Nephron progenitor cell (in vitro differentiated cells): Measurements from ENCODE around the gene DGKD.

Experiments
- DNase-seq: peaks from one replicate; pipeline ENCODE4 v3.0.0; 2021
- H3K27ac Mint-ChIP-seq: 2 replicates; pipeline ENCODE4 v1.8.0; 2021; ENCODE audit warnings: mild to moderate bottlenecking, moderate library complexity, mixed read lengths
- H3K27me3 Mint-ChIP-seq: 2 replicates; pipeline ENCODE4 v1.8.0; 2021; ENCODE audit warnings: mild to moderate bottlenecking, low read depth, mixed read lengths; ENCODE audit not compliant: poor library complexity
- H3K36me3 Mint-ChIP-seq: 2 replicates; pipeline ENCODE4 v1.8.0; 2021; ENCODE audit warnings: low read depth, mixed read lengths
- H3K4me1 Mint-ChIP-seq: 2 replicates; pipeline ENCODE4 v1.8.0; 2021; ENCODE audit warnings: mixed read lengths
- H3K4me3 Mint-ChIP-seq: 2 replicates; pipeline ENCODE4 v1.8.0; 2021; ENCODE audit warnings: mild to moderate bottlenecking, moderate library complexity, mixed read lengths
- H3K9me3 Mint-ChIP-seq: 2 replicates; pipeline ENCODE4 v1.8.0; 2021; ENCODE audit warnings: mild to moderate bottlenecking, moderate library complexity, mixed read lengths
- CTCF ChIP-seq: fragments of 200-600 bp; sonication (generic); IDR thresholded peaks from 2 replicates; pipeline ENCODE4 v1.5.0; 2021; ENCODE audit warnings: antibody characterized with exemption

Gene DGKD

GRCh38 chr2:233481368-233482142 is 127.3 kb downstream of the DGKD start:
- Mint-ChIP-seq H3K27me3 (peaks cover 7% of the 10 kb centered on the region), H3K36me3 (peaks cover 56% of the 10 kb centered on the region), H3K9me3 (peaks cover 10% of the 10 kb centered on the region), H3K4me1 (peaks cover 14% of the 10 kb centered on the region), H3K4me3 (no peak overlapping the region), H3K27ac (peak overlapping the region; percentile 62)
- TF ChIP-seq CTCF = no peak
- no peak for DNase-seq

- Mint-ChIP-seq H3K4me1 (peaks cover 16% of the 10 kb centered on the region), H3K27me3 (peaks cover 7% of the 10 kb centered on the region), H3K36me3 (peaks cover 54% of the 10 kb centered on the region), H3K4me3 (no peak overlapping the region), H3K27ac (peak overlapping the region; percentile 33), H3K9me3 (peaks cover 10% of the 10 kb centered on the region)
- TF ChIP-seq CTCF = no peak
- DNase-seq = no peak
Measured at GRCh38 chr2:233482616-233483015, 128.3 kb downstream of the DGKD start.

- DNase-seq = no peak
- Mint-ChIP-seq H3K9me3 (peaks cover 10% of the 10 kb centered on the region), H3K4me1 (peaks cover 16% of the 10 kb centered on the region), H3K27me3 (peaks cover 7% of the 10 kb centered on the region), H3K27ac (peak overlapping the region; percentile 6), H3K4me3 (no peak overlapping the region), H3K36me3 (peaks cover 69% of the 10 kb centered on the region)
- TF ChIP-seq CTCF = no peak
Measured at GRCh38 chr2:233485726-233486125, 131.4 kb downstream of the DGKD start.

- no peak for TF ChIP-seq CTCF
- H3K4me1 Mint-ChIP-seq = peaks cover 11% of the 10 kb centered on the region
- DNase-seq = no peak
- peak overlapping the region; percentile 72 for H3K27ac Mint-ChIP-seq
- H3K9me3 Mint-ChIP-seq = peaks cover 10% of the 10 kb centered on the region
- peaks cover 68% of the 10 kb centered on the region for H3K36me3 Mint-ChIP-seq
- no peak overlapping the region for H3K4me3 Mint-ChIP-seq
- peaks cover 7% of the 10 kb centered on the region for H3K27me3 Mint-ChIP-seq
Measured at GRCh38 chr2:233486357-233486756, 132.1 kb downstream of the DGKD start.

- DNase-seq = no peak
- H3K4me3 Mint-ChIP-seq = no peak overlapping the region
- H3K4me1 Mint-ChIP-seq = peaks cover 9% of the 10 kb centered on the region
- TF ChIP-seq CTCF = no peak
- peaks cover 62% of the 10 kb centered on the region for H3K36me3 Mint-ChIP-seq
- H3K27me3 Mint-ChIP-seq = peaks cover 7% of the 10 kb centered on the region
- H3K9me3 Mint-ChIP-seq = peaks cover 10% of the 10 kb centered on the region
- peak overlapping the region; percentile 72 for H3K27ac Mint-ChIP-seq
Measured at GRCh38 chr2:233486778-233487552, 132.7 kb downstream of the DGKD start.
